ENCODE data around the gene KRT81. TPM values are rescaled to one million over a fixed set of nuclear protein-coding genes. Genes with fewer than 3 reads are reported as not detected.
A peak's percentile ranks its signal among the peaks of the same experiment; 100 is the strongest.

KRT81 gene
- total RNA-seq, 4 donors from 2014 or later = 0.19 to 0.42 TPM; not detected in 2

DNA sequence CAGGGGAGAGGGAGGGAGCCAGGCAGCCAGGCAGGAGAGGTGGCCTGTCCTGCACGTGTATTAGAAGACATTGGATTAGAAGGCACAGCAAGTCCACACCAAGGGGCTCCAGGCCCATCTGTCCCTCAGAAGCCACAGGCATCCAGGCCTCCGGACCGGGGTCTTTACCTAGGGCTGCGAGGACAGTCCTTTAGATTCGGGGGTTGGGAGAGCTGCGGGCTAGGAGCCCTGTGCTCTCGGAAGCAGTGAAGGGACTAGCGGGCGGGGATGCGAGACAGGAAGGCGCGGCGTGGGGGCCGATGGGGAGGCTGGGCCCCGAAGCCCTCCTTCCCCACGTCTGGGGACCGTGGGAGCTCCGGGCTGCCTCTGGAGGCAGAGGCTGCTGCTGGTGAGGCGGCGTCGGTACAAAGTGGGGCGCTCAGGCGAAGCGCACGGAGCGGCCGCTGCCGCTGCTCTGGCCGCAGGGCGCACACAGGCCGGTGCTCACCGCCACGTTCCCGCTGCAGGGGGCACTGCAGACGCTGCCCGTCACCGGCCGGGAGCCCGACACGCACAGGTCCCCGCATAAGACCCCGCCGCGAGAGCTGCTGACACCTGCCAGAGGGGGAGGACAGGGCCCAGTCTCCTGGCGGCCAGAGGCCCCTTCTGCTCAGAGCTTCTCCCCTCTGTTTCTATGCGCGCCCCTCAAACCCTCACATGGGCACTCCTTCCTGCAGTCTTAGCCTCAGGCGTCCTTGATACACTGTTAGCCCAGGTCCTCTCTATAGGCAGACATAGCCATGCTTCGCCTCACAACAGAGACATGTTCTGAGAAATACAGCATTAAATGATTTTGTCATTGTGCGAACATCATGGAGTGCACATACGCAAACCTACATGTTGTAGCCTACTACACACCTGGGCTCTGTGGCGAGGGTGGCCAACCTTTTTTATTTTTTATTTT is 41.0 kb downstream of the KRT81 start:
- WGBS = 69% methylated on average over 31 of the region's 52 CpGs
- H3K27ac ChIP-seq (replicated peaks in 1 of 4) = no peak overlapping the region

DNA sequence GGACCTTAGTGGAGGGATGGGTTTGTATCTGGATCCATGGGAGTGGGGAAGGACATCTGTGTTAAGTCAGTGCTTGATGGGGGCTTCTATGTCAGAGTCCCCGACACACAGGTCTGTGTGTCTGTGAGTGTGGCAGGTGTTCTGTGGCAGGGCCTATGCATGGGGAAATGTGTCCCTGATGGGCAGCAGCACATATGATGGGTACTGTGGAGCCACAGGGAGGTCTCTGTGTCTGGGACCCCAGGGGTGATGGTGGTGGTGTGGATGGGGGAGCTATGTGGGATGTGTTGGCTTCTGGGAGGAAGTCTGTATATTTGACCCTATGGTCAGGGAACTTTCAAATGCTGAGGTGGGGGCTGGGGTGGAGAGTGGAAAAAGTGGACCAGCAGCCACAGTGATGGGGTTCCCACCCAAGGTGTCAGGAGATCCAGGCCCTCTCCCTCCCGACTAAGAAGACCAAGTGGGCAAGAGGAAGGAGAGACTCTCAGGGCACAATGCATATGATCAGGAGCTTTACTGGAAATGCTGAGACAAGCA is 41.8 kb downstream of the KRT81 start:
- DNase-seq (ENCODE audit: extremely low spot score) = no peak
- Histone ChIP-seq H3K36me3 (no peaks in the 10 kb centered on the region), H3K9me3 (no peaks in the 10 kb centered on the region), H3K4me3 (no peak overlapping the region), H3K4me1 (peaks cover 18 to 47% (median 41%) of the 10 kb centered on the region in 4 donors), H3K27me3 (peaks cover 0 to 35% (median 0%) of the 10 kb centered on the region in 4 donors), H3K27ac (replicated peaks in 1 of 4) (peak overlapping the region; percentile 48 to 62 (median 56))
- WGBS = 92% methylated on average over 2 of the region's 2 CpGs
- TF ChIP-seq, protein P1, sequence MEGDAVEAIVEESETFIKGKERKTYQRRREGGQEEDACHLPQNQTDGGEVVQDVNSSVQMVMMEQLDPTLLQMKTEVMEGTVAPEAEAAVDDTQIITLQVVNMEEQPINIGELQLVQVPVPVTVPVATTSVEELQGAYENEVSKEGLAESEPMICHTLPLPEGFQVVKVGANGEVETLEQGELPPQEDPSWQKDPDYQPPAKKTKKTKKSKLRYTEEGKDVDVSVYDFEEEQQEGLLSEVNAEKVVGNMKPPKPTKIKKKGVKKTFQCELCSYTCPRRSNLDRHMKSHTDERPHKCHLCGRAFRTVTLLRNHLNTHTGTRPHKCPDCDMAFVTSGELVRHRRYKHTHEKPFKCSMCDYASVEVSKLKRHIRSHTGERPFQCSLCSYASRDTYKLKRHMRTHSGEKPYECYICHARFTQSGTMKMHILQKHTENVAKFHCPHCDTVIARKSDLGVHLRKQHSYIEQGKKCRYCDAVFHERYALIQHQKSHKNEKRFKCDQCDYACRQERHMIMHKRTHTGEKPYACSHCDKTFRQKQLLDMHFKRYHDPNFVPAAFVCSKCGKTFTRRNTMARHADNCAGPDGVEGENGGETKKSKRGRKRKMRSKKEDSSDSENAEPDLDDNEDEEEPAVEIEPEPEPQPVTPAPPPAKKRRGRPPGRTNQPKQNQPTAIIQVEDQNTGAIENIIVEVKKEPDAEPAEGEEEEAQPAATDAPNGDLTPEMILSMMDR (IDR thresholded peaks at IDR 0.05) = no peak
- no peak for TF ChIP-seq POLR2AphosphoS5 (IDR thresholded peaks at IDR 0.05)
- no peak for TF ChIP-seq POLR2A (IDR thresholded peaks at IDR 0.05; ENCODE audit: low read depth)
- no peak for TF ChIP-seq EP300 (IDR thresholded peaks at IDR 0.05)
- intact Hi-C loops (cut with DNase I) = no loop called here

More for the DNA sequence above, 41.0 kb downstream of the KRT81 start:
- TF ChIP-seq EP300 (IDR thresholded peaks at IDR 0.05) = no peak
- TF ChIP-seq, protein P1 (IDR thresholded peaks at IDR 0.05) = no peak
- TF ChIP-seq POLR2AphosphoS5 (IDR thresholded peaks at IDR 0.05) = no peak
- TF ChIP-seq POLR2A (IDR thresholded peaks at IDR 0.05; ENCODE audit: low read depth) = no peak
- no peaks in the 10 kb centered on the region for H3K36me3 ChIP-seq
- peaks cover 0 to 42% (median 0%) of the 10 kb centered on the region in 4 donors for H3K27me3 ChIP-seq
- H3K9me3 ChIP-seq = no peaks in the 10 kb centered on the region
- intact Hi-C loops (cut with DNase I) = no loop called here
- DNase-seq (ENCODE audit: extremely low spot score) = no peak
- peaks cover 16 to 43% (median 38%) of the 10 kb centered on the region in 4 donors for H3K4me1 ChIP-seq
- H3K4me3 ChIP-seq = no peak overlapping the region

DNA sequence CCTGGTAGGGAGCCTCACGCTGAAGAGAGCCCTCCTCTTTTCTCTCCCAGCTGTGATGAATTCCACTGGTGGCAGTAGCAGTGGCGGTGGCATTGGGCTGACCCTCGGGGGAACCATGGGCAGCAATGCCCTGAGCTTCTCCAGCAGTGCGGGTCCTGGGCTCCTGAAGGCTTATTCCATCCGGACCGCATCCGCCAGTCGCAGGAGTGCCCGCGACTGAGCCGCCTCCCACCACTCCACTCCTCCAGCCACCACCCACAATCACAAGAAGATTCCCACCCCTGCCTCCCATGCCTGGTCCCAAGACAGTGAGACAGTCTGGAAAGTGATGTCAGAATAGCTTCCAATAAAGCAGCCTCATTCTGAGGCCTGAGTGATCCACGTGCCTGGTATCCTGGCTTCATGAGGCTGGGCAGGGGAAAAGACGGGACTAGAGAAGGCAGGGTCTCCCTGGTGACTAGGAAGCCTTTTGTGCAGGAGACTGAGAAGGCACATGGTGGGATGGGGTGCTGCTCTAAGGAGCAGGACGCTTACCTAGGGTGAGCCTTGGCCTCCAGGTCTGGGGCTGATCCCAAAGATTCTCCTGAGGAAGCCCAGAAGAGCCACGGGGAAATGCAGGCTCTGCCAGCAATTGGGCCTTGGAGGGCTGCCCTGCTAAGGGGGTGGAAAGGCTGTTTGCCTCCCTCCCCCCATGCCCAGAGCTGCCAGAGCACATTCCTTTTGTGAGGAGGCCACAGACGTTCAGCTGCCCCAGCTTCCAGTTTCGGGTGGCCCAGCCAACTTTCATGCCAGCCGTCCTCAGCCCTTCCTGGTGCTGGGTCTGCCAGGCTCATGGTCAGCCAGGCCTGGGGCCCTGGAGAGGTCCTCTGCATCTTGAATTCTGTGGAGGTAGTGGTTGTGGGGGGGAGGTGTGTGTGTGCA is 42.5 kb downstream of the KRT81 start:
- Histone ChIP-seq H3K36me3 (no peaks in the 10 kb centered on the region), H3K27me3 (peaks cover 0 to 30% (median 0%) of the 10 kb centered on the region in 4 donors), H3K4me1 (peaks cover 26 to 55% (median 48%) of the 10 kb centered on the region in 4 donors), H3K4me3 (no peak overlapping the region), H3K9me3 (no peaks in the 10 kb centered on the region), H3K27ac (replicated peaks in 1 of 4) (peak overlapping the region; percentile 48 to 62 (median 56))
- intact Hi-C loops (cut with DNase I) = no loop called here
- no peak for TF ChIP-seq EP300 (IDR thresholded peaks at IDR 0.05)
- peak; percentile 39 to 50 for TF ChIP-seq POLR2AphosphoS5 (IDR thresholded peaks at IDR 0.05)
- DNase-seq (ENCODE audit: extremely low spot score) = no peak
- 80% methylated on average over 8 of the region's 18 CpGs for WGBS

DNA sequence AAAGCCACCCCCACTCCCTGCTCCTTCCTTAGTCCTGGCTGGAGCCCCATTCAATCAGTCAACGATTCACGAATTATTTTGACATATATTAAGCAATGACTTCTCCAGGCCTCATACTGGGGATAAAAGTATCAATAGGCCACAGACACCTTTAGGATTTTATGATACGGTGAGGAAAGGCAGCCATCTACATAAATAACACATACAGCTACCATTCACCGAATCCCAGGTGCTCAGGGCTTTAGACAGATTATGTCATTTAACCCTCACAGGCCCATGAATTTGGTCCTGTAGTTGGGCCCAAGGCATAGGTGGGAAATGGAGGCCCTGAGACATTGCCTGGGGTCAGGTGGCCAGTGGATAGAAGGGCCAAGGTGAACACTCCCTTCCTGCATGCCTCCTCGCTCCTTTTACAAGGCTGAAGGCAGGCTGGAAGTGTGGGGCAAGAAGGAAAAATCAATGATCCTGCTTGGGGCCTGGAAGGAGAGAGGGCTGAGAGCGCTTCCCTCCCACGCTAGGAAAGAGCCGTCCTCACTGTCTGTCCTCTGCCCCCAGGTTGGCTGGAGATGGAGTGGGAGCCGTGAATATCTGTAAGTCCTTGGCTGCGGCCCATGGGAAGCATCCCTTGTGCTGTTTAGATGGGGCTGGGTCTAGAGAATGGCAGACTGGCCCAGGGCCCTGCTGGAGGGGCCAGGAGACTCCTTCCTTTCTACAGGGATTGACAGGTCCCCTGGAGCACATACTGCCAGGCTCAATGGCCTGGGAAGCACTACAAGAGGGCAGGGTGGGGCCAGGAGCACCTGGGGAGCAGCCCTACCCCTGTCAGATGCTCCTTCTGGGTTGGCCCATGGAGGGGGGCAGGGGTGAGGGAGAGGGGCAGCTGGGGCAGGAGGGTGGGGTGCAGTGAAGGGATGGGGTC is 43.5 kb downstream of the KRT81 start:
- H3K4me1 ChIP-seq = peaks cover 28 to 64% (median 57%) of the 10 kb centered on the region in 4 donors
- intact Hi-C loops (cut with DNase I) = no loop called here
- H3K27me3 ChIP-seq = peaks cover 0 to 30% (median 0%) of the 10 kb centered on the region in 4 donors
- DNase-seq (ENCODE audit: extremely low spot score) = no peak
- no peaks in the 10 kb centered on the region for H3K36me3 ChIP-seq
- TF ChIP-seq EP300 (IDR thresholded peaks at IDR 0.05) (no peak), POLR2A (IDR thresholded peaks at IDR 0.05; ENCODE audit: low read depth) (peak; percentile 22), POLR2AphosphoS5 (IDR thresholded peaks at IDR 0.05) (no peak)
- TF ChIP-seq, protein P1 (IDR thresholded peaks at IDR 0.05) = no peak
- no peaks in the 10 kb centered on the region for H3K9me3 ChIP-seq
- peak overlapping the region in 3 of 4 donors; percentile 52 to 62 (median 59) for H3K27ac ChIP-seq (replicated peaks in 1 of 4)
- WGBS = 93% methylated on average over 10 of the region's 10 CpGs
- H3K4me3 ChIP-seq = no peak overlapping the region

Measured in esophagus muscularis mucosa (tissue), 4 donors.